Measurements from ENCODE around the gene ALDH16A1.

Gene ALDH16A1

DNA sequence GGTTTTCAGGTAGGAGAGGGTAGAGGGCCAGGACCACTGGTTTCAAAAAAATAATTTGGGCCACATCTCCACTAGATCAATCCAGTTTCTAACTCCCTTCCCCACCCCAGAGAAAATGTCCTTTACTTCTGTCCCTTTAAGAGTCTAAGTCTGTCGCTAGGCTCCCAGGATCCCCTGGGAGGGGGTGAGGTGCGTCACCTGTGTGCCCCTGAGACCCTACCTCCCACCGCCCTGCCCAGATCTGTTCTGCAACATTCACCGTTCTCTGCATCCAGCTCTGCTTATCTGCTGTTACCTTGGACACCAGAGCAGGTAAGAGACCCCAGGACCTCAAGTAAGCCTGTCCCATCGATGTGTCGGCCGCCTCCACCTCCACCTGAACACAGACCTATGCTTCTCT lies 27.8 kb upstream of the ALDH16A1 start, which contains the start of gene GFY:
Gene GFY (plus strand): TSS at position 211 of the 400 bp plus-strand sequence. CDS start 1,043 bp downstream, outside the sequence.
- no peak for FAIRE-seq

DNA sequence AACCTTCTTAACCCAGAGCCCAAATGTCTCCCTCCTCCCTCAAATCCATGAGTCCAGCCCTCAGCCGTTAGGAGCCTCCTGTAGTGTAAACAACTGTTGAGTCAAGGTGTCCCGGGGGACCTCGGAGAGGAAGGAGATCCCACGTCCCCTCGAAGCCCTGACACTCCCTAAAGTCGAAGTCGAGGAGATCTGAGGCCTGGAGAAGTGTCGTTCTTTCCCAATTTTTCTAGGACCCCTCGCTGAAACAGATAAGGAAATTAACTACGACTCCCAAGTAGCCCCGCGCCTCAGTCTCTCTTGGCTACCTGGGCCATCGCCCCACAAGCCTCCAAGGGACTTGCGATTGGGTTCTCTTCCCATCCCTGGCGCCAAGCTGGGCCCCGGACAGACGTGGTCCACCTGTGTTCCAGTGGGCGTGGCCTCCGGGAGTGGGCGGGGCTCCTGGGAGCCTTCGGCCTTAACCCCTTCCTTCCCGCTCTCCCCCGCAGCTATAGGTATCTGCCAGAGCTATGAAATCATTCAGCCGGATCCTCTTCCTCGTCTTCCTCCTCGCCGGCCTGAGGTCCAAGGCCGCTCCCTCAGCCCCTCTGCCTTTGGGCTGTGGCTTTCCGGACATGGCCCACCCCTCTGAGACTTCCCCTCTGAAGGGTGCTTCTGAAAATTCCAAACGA lies 27.0 kb upstream of the ALDH16A1 start:
- FAIRE-seq = no peak

DNA sequence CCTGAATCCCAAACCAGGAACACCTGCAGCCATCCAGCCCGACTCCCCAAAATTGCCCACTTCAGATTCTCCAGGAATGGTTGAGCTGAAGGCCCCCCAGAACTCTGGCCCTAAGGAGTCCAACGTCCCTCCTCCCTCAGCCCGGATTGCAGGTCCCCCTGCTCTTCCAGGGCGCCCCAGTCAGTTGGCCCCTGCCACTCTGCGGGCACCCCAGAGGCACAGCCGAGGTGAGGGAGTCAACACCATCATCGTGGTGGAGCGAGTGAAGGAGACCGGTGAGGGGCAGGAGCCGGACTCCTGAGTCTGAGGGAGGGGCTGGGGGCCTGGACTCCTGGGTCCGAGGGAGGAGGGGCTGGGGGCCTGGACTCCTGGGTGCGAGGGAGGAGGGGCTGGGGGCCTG lies 25.7 kb upstream of the ALDH16A1 start:
- no peak for FAIRE-seq

DNA sequence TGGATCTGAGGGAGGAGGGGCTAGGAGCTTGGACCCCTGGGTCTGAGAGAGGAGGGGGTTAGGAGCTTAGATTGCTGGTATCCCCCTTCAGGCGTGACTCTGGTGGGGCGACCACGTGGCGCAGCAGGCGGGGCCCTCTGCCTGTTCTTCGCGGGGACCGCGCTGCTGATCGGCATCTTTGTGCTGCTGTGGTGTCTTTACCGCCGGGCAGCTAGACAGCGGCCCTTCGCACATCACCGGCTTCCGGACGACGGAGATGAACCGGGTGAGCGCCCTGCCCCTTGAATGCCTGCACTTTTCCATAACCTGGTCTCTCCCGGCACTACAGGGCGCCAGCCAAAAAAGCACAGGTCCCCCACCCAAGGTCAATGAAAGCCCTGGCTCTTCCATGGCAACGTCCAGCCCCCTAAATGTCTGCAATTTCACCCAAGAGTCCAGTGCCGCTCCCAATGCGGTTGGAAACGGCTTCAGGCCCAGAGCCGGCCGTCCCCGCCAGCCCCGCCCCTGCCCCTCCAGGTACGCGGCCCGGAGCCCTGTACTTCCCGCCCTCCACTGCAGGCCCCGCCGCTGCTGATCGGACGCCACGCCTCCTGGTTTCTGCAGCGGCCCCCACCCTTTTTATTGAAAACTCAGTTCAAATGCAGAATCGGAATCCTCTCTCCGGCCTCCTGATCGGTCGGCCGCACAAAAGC lies 25.0 kb upstream of the ALDH16A1 start:
- FAIRE-seq = no peak

DNA sequence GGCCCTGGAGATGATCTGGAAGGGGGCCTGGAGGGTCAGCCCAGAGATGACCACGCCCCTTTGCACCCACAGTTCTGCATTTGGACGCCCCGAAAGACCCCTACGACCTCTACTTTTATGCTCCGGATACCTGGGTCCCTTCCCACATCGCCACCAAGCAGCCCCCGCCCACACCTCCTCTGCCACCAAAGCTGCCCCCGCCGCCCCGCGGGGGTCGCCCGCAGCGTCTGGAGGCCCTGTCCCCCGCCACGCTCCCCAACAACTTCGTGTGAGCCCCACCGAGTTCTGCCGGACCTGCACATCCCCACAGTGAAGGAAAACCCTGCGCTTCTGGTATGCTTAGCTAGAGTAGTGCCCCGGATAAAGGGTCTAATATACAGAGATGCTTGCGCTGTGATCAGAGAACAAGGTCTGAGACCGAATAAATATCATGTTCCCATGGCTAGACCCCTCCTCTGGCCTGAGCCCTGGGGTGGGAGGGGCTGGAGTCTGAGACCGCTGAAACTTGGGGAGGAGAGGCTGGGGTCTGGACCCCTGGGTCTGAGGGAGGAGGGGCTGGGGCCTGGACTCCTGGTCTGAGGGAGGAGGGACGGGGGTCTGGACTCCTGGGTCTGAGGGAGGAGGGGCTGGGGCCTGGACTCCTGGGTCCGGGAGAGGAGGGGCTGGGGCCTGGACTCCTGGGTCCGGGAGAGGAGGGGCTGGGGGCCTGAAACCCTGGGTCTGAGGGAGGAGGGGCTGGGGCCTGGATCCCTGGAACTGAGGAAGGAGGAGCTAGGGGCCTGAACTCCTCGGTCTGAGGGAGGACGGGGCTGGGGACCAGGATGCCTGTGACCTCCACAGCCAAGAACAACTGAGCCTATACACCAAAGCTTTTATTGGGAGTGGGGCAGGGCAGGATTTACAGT lies 24.2 kb upstream of the ALDH16A1 start:
- no peak for FAIRE-seq

DNA sequence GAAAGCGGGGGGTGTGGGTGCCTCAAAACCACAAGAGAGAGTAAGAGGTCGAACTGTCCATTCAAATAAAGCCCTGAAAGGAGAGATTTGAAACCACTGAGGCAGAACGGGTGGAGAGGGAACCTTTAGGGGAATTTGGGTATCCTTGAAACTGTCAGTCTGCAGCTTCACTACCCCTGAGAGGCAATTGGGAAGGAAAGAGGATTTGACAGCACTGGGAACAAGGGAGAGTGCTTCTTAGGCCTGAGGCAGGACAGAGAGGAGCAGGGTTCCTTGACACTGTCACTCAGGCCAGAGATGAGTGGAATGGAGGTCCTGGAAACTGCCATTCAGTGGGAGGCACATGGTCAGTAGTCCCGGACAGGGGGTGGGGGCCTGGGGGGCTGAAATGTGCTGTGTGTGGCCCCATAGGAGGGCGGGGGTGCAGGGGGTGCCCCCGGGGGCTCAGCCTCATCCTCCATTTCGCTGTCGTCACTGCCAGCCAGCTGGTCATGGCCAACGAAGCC lies 22.8 kb upstream of the ALDH16A1 start:
- no peak for FAIRE-seq

DNA sequence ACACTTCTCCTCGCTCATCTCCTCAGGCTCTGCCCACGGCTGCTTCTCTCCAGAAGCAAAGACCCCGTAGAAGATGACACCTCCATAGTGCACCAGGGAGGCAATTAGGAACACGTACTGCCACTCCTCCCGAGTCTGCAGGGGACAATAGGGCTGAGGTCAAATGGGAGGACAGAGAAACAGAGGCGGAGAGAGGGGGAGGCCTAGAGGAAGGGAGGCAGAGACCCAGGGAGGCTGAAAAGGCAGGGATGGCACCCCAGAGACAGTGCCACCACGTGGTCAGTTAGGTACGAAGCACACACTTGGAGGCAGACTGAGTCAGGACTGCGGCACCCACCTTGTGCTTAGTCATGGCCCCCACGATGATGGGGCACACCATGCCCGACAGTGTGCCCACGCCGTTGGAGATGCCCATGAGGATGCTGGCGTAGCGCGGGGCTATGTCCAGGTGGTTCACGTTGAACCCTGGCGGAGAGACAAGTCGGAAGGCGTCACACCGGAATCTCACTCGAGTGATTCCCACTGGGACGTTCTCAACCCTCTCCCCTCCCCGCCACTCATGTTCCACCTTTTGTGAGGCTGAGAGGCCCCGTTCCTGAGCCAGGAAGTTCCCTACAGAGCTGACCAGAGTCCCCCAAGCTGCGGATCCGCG lies 22.2 kb upstream of the ALDH16A1 start:
- FAIRE-seq = no peak

DNA sequence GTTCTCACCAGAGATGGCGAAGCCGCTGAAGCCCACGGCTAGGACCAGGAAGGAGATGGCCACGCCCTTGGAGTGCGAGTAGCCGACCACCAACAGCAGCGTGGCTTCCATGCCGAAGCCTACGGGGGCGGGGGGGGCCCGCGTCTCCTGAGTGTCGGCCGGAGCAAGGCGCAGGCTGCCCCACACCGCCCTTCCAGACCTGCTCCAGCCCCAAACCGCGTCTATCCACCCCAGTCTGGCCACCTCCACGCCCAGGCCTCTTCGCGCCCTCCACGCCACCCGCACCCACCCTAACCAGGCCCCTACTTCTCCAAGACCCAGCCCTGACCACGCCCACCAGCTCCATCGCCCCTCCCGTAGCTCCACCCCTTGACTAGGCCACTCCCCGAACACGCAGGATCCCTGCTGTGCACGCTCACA lies 21.7 kb upstream of the ALDH16A1 start:
- FAIRE-seq = no peak

DNA sequence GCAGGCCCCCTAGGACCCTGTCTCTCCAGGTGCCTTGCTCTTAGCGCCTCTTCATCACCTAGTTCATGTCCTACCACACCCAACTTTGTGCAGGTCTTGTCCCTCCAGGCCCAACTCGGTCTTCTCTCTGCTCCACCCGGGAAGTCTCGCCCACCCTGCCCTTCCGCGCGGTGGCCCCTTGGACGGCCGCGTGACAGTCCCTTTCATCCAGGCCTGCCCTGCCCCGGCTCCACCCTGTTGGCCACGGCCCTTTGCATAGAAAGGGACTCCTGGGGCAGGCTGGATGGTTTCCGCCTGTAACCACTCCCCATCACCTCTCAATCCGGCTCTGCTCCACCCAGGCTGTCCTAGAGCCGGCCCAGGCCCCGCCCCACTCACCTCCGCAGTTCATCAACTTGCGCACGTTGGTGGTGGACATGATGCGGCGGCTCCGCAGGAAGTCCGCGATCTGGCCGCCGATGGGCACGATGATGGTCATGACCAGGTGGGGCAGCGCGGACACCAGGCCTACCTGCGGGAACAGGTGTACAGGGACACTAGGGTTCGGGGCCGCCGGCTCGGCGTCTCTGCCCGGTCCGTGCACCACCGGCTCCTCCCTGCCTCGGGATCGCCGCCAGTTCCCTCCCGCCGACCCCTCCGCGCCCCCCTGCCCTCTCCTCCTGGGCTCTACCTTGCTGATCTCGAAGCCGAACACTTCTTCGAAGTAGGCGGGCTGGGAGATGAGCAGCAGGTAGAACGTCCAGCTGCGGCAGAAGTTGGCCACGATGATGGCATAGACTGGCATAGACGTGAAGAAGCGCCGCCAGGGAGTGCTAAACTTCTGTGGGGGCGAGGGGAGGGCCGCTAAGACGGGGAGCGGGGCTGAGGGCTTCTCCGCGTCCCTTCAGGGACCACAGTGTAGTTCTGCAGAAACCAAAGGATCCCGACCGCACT lies 20.6 kb upstream of the ALDH16A1 start:
- no peak for FAIRE-seq

DNA sequence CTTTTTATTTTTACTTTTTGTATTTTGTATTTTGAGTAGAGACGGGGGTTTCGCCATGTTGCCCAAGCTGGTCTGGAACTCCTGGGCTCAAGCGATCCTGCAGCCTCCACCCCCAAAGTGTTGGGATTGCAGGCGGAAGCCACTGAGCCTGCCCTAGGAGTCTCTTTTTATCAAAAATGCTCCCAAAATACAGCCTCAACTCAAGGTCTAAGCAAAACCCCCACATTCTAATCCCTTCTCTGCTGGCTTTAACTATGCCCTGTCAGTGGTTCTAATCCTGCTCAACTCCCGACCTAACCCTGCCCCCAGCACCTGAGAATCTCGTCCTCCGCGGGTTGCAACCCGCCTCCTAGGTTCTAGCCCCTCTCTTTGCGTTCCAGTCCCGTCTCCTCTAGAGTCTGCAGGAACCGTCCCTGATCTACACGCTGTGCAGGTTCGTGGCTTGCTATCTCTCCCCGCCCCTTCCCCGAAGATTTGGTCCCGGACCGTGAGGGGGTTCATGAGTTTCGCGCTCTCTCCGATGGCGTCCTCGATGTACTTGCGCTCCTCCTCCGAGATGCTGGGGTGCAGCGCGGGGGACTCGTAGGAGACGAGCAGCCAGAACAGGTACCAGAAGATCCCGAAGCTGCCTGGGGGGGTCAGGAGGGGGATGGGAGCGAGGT lies 19.7 kb upstream of the ALDH16A1 start:
- no peak for FAIRE-seq

DNA sequence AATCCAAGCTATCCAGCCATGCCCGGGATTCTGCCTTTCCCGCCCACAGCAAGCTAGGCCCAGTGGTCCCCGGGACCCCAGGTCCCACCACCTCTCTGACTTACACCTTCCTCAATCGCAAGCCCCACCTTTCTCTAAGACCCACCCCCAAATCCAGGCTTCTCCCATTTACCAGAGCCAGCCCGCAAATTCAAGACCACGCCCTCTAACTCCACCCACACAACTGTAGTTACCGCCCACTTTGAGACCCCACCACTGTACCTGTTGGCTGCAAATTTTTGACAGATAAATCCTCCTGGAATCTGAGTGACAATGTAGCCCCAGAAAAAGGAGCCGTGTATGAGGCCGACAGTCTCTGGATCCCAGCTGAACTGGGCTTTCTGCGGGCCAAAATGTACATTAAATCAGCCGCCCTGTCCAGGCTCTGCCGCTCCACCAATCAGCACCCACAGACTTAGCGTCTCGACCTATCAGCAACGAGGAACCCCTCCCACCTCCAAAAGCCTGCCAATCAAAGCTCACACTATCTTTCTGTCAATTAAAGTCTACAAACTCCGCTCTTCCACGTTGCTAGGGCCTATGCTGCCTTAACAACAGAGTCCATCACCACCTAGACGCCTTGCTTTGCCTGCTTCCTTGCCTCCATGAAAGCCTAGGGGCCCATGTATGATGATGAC lies 18.0 kb upstream of the ALDH16A1 start:
- FAIRE-seq = no peak

DNA sequence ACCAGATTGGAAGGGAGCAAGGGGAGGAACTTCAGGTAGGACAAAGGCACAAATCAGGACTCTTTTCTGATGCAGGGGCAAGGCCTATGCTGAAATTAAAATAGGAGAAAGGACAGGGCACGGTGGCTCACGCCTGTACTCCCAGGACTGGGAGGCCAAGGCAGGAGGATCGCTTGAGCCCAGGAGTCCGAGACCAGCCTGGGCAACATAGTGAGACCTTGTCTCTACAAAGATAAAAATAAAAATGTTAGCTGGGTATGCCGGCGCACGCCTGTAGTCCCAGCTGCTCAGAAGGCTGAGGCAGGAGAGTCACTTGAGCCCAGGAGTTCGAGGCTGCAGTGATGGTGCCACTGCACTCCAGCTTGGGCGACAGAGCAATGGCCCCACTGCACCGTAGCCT lies 17.4 kb upstream of the ALDH16A1 start:
- FAIRE-seq = no peak

DNA sequence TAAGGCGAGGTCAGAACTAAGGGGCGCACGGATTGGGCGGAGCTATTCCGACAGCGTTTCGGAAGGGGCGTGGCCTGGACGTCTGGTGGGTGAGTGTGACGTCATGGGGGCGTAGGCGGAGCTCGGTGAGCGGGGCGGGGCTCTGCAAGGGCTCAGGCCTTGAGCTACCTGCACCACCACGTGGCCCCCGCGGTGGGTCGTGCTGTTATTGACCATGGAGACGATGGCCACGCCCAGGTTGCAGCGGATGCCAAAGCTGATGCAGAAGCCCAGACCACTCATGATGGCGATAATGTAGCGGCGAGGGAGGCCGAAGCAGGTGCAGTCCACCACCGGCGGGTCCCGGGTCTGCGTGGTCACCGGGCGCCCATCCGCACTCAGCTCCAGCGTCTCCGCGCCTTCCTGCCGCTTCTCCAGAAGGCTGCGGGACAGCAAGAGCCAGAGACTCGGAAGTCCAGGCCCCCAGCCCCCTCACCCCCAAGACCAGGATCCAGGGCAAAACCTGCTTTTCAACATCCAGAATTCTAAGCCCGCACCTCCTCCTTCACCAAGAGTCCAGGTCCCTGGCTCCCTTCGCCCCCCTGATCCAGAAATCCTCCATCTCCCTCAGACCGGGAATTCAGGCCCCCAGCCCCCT lies 16.5 kb upstream of the ALDH16A1 start:
- FAIRE-seq = no peak

DNA sequence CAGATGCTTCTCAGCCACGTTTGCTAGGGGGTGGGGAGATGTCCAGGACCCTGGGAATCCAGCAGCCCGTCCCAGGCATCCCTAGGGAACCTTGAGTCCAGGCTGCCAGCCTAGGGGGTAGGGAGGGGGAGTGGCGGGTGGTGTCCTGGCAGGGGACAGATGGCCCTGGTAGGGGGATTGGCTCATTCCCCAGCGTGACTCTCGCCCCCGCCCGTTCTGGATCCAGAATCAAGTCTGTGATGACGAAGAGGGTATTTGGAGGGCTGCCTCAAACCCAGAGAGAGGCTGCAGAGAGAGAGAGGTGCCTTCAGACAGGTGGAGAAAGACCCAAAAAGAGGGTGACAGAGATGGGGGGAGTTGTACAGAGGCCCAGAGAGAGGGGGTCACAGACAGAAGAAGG lies 15.8 kb upstream of the ALDH16A1 start:
- no peak for FAIRE-seq

DNA sequence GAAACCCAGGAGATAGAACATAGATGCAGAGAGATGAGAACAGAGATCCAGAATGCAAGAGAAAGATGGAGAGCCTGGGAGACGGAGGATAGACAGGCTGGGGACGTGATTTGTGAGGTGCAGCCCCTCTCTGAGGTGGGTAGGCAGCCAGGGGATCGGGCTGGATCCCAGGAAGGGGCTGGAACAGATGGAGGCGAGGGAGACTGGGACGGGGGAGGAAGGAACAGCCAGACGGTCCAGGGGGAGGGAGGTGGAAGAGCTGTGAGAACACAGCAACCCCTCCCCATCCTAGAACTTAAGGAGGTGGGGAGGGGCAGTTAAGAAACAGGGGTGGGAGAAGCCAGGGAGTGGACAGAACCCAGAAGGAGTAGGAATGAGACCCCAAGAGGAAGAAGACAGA lies 14.8 kb upstream of the ALDH16A1 start:
- FAIRE-seq = no peak

DNA sequence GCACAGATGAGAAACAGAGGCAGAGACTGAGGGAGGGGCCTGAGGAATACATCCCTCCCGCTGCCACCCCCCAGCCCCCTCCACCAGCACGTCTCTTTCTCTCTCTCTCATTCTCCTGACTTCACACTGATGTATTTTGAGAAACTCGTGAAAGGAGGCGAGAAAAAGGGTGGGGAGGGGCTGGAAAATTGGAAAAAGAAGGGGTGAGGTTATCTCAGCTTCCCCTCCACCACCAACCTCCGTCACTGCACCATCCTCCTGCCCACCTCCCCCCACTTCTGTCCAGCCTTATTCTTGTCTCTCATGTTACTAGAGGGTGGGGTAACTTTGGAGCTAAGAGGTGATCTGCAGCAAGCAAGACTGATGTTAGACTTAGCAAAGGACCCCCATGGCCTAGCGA lies 13.2 kb upstream of the ALDH16A1 start:
- no peak for FAIRE-seq

DNA sequence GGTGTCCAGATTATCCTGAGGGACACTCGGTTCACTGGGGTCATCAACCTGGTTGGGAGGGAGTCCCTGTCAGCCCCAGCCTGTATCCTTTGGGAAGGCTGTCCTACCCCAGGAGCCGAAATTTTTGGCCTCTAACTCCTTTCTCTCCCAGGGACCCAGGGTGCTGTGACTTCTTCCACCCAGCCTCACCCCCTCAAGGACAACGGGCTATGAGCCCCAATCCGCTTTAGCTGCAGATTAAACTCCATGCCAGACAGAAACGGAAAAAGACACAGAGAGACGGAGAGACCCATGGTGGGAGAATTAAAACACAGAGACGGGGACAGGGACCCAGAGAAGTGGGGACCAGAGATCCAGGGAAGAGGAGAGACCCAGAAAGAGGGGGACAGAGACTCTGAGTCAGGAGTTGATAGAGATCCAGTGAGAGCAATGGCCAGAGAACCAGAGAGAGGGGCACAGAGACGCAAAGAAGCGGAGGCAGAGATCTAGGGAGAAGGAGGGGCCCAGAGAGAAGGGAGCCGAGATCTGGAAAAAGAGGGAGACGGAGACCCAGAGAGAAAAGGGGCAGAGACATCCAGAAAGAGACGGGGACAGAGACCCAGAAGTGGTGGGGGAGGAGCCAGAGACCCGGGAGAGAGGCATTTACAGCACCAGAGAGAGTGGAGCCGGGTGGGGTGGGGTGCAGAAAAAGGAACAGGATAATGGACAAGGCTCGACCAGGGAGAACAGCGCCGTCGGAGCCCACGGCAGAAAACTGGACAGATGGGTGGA lies 12.4 kb upstream of the ALDH16A1 start:
- FAIRE-seq = no peak

DNA sequence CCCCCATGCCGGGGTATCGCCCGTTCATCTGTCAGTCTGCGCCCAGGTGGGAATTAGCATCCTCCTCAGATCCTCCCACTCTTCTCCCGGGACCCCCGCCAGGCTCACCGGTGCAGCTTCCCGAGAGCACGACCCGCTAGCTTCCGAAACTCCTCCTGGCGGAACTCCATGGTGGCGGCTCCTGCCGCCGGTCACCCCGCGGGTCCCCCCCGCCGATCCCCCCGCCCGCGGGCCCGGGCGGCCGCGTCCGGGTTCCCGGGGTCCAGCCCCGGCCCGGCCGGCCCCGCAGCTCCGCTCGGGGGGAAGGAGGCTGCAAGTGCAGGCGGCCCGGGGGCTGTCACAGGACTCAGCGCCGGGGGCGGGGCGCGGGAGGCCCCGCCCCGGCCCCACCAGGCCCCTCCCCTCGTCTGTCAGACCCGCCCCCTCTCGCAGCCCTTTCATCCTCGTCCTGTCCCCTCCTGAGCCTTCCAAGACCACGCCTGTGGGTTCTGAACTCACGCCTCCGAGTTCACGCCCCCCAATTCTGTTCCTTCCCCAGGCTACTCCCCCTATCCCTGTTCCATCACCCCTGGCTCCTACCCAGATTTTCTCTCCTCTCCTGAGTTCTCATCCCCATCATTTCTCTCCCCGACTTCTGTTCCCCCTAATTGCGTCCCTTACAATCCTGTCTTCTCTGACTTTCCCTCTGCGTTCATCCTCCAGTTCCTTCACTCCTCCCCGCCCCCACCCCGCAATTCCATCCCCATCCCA lies 11.6 kb upstream of the ALDH16A1 start, which contains the start of gene SLC17A7:
Gene SLC17A7 (minus strand): TSS at position 318 of the 750 bp plus-strand sequence. CDS start 148 bp downstream, at position 170.
- no peak for FAIRE-seq
